A673 (cell line): Measurements from ENCODE around the gene ANKRD13B. TPM values are rescaled to one million over a fixed set of nuclear protein-coding genes. Genes with fewer than 3 reads are reported as not detected.

Experiments
- BruUV-seq: library from RNA; stranded (reverse); fragments of 400-500 nt; replicated peaks from 2 replicates; lab custom pipeline; 2021; lab: Mats Ljungman, UMichigan
- CTCF ChIA-PET: fragments of 300-600 bp; sonication (Branson Sonifier 250); formaldehyde crosslinking; loops from one replicate; lab custom pipeline; 2022; ENCODE audit warnings: antibody characterized with exemption; lab: Charles Lee
- POLR2A ChIA-PET: fragments of 300-600 bp; sonication (Branson Sonifier 250); formaldehyde crosslinking; loops from one replicate; lab custom pipeline; 2022; ENCODE audit warnings: antibody characterized with exemption; ENCODE audit not compliant: low non-redundant PET; lab: Charles Lee
- DNase-seq: peaks from one replicate; pipeline ENCODE4 v3.0.0-alpha.2; 2015; ENCODE audit warnings: low spot score
- H3K27ac ChIP-seq: fragments of 200-600 bp; sonication (generic); 2 replicates; pipeline ENCODE4 v1.5.1; 2016; ENCODE audit warnings: mixed run types, low read depth, mild to moderate bottlenecking, mixed read lengths, antibody characterized with exemption, low read length; ENCODE audit not compliant: poor library complexity, severe bottlenecking
- H3K27me3 ChIP-seq: fragments of 200-600 bp; sonication (generic); replicated peaks from 2 replicates; pipeline ENCODE4 v1.6.1; 2017; ENCODE audit warnings: mixed run types, low read depth, mild to moderate bottlenecking, mixed read lengths, antibody characterized with exemption, low read length; ENCODE audit not compliant: insufficient read depth, poor library complexity
- H3K36me3 ChIP-seq: fragments of 200-600 bp; sonication (generic); 2 replicates; pipeline ENCODE4 v1.6.1; 2016; ENCODE audit warnings: mixed run types, mild to moderate bottlenecking, mixed read lengths, antibody characterized with exemption, low read length; ENCODE audit not compliant: insufficient read depth, poor library complexity, severe bottlenecking
- H3K4me1 ChIP-seq: fragments of 200-600 bp; sonication (generic); 2 replicates; pipeline ENCODE4 v1.6.1; 2017; ENCODE audit warnings: mixed run types, mild to moderate bottlenecking, mixed read lengths, antibody characterized with exemption, low read length; ENCODE audit not compliant: insufficient read depth, poor library complexity, severe bottlenecking
- H3K4me3 ChIP-seq: fragments of 200-600 bp; sonication (generic); 2 replicates; pipeline ENCODE4 v1.5.1; 2016; ENCODE audit warnings: low read depth, mixed run types, mild to moderate bottlenecking, mixed read lengths, low read length; ENCODE audit not compliant: poor library complexity, severe bottlenecking
- H3K9me3 ChIP-seq: fragments of 200-600 bp; sonication (generic); 2 replicates; pipeline ENCODE4 v1.6.1; 2016; ENCODE audit warnings: mixed run types, low read depth, mild to moderate bottlenecking, mixed read lengths, antibody characterized with exemption, low read length; ENCODE audit not compliant: poor library complexity, severe bottlenecking
- EZH2 ChIP-seq: fragments of 200-600 bp; sonication (generic); IDR thresholded peaks from 2 replicates; pipeline ENCODE4 v1.6.1; 2017; ENCODE audit warnings: borderline replicate concordance, low read depth, mild to moderate bottlenecking, mixed read lengths, antibody characterized with exemption, low read length; ENCODE audit not compliant: poor library complexity, severe bottlenecking
- intact Hi-C: fragments of 100-400 bp; cut with micrococcal nuclease; formaldehyde crosslinking; loops from one replicate; pipeline ENCODE4 v1.10.0; 2022; ENCODE audit not compliant: unreplicated experiment
- total RNA-seq: library from RNA; stranded (reverse); gene quantifications from 2 replicates; pipeline ENCODE4 v1.2.3, GENCODE V29; 2021
- TF ChIP-seq, protein P1 (sequence below): fragments of 300-800, 200-600 bp; sonication (generic); conservative IDR thresholded peaks from 2 replicates; pipeline ENCODE4 v1.5.1; 2017; ENCODE audit warnings: low read depth, mild to moderate bottlenecking, antibody characterized with exemption, low read length, moderate library complexity, mixed read lengths

The ANKRD13B gene
- total RNA-seq, 1 experiment from 2014 or later, result 81.5 TPM

DNA sequence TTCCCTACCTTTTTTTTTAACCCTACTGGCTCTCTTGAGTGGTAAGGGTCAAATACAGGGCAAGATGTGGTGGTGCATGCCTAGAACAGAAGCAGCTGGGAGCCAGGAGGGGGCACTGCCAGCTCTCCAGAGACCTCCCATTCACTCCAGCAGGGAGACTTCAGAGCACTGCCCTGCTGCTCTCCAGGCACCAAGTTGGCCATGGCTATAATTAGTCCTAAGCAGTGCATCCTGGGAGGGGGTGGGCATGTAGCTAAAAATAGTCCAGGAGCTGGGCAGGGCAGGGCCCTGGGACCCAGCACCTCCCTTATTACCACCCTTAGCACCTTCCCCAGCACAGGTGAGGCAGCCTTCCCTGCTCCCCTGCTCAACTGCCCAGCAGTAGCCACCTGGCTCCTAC lies 26.3 kb downstream of the ANKRD13B start:
- intact Hi-C loops, result loop anchor here (5.0 kb wide), 3 partner anchors 313 to 473 kb away; partner anchors contain the start of gene SSH2

DNA sequence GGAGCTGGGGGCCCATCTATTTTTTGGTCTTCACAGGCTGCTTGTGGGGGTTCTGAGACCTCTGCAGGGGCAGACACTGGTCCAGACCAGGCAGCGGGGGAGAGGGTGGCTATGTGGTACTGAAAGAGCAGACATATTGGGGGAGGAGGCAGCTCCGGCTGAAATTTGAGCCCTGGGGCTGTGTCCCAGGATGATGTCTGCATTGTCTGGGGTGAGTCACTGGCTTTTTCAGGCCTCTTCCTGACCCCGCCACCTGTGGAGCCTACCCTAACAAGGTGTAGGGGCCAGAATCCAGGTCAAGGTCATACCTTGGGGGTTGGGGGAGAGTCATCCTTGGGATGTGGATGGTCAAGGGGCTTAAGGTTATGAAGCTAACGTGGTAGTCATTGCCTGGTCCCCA lies 27.3 kb downstream of the ANKRD13B start:
- H3K4me3 ChIP-seq, result no peak overlapping the region
- H3K4me1 ChIP-seq, result peaks cover 50% of the 10 kb centered on the region
- no peaks in the 10 kb centered on the region for H3K27me3 ChIP-seq
- no TSS peak for BruUV-seq
- CTCF ChIA-PET, result interaction anchor here (1.5 kb wide), 1 partner anchor 473 kb away, joined by 6 read pairs; no protein-coding TSS in a partner anchor
- no peak for DNase-seq
- H3K9me3 ChIP-seq, result no peaks in the 10 kb centered on the region
- no peaks in the 10 kb centered on the region for H3K36me3 ChIP-seq
- TF ChIP-seq, protein P1, sequence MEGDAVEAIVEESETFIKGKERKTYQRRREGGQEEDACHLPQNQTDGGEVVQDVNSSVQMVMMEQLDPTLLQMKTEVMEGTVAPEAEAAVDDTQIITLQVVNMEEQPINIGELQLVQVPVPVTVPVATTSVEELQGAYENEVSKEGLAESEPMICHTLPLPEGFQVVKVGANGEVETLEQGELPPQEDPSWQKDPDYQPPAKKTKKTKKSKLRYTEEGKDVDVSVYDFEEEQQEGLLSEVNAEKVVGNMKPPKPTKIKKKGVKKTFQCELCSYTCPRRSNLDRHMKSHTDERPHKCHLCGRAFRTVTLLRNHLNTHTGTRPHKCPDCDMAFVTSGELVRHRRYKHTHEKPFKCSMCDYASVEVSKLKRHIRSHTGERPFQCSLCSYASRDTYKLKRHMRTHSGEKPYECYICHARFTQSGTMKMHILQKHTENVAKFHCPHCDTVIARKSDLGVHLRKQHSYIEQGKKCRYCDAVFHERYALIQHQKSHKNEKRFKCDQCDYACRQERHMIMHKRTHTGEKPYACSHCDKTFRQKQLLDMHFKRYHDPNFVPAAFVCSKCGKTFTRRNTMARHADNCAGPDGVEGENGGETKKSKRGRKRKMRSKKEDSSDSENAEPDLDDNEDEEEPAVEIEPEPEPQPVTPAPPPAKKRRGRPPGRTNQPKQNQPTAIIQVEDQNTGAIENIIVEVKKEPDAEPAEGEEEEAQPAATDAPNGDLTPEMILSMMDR, result no peak
- intact Hi-C loops, result loop anchor here (10.0 kb wide), 1 partner anchor 55 kb away; the partner anchor contains the start of genes ABHD15 and TP53I13
- POLR2A ChIA-PET, result no interaction called here
- no peak overlapping the region for H3K27ac ChIP-seq

More for the DNA sequence above, 26.3 kb downstream of the ANKRD13B start:
- no TSS peak for BruUV-seq
- DNase-seq, result peak; percentile 71
- Histone ChIP-seq H3K27me3 (no peaks in the 10 kb centered on the region), H3K27ac (no peak overlapping the region), H3K9me3 (no peaks in the 10 kb centered on the region), H3K4me3 (no peak overlapping the region), H3K36me3 (no peaks in the 10 kb centered on the region), H3K4me1 (peaks cover 56% of the 10 kb centered on the region)
- ChIA-PET CTCF (interaction anchor here (0.6 to 1.5 kb wide), 4 partner anchors 20 to 474 kb away, joined by 3 to 10 read pairs (median 5); no protein-coding TSS in a partner anchor), POLR2A (no interaction called here)
- TF ChIP-seq, protein P1, result peak; percentile 67
- TF ChIP-seq EZH2, result no peak

DNA sequence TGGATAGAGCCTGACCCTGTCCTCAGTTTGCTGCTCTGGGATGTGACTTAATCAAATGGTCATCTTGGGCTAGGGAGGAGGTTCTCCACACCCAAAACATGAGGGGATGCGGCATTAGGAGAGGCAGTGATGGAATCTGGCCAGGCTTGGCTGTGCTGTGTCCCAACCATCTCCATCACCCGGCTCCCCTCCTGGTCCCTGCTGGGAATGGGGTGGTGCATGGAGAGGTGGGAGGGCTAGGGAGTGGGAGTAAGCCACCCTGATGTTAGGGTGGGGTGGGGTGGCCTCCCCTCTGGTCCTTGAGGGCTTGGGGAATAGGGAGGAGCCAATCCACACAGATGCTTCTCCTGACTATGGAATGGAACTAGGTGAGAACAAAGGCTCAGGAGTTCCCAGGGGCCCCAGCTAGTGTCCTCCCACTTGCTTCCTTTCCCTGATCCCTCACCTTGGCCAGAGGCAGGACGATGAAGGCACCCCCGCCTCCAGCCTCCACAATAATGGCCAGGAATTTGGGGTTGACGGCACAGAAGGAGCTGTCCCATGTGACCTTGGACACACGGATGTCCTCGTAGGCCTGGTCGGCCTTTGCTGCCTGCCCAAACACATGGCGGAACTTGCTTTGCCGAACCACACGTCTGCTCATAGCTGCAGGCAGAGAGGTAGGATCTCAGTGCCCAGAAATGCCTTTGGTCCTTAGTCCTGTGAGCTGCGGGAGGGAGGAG lies 28.0 kb downstream of the ANKRD13B start:
- intact Hi-C loops, result loop anchor here (10.0 kb wide), 1 partner anchor 56 kb away; the partner anchor contains the start of genes ABHD15 and TP53I13
- H3K4me3 ChIP-seq, result peak overlapping the region; percentile 76
- H3K27ac ChIP-seq, result no peak overlapping the region
- no TSS peak for BruUV-seq
- H3K36me3 ChIP-seq, result no peaks in the 10 kb centered on the region
- TF ChIP-seq EZH2, result no peak
- TF ChIP-seq, protein P1, result no peak
- DNase-seq, result no peak
- H3K4me1 ChIP-seq, result peaks cover 43% of the 10 kb centered on the region
- no peaks in the 10 kb centered on the region for H3K9me3 ChIP-seq
- CTCF ChIA-PET, result interaction anchor here (1.0 kb wide), 1 partner anchor 29 kb away, joined by 4 read pairs; no protein-coding TSS in a partner anchor
- POLR2A ChIA-PET, result no interaction called here
- H3K27me3 ChIP-seq, result no peaks in the 10 kb centered on the region
